NCI-H748 (cell line): ENCODE data around the gene ADAMTS15.
"Not testable (repeated sequence)": the region's sequence is repeated elsewhere in the genome, so short reads cannot be mapped to it uniquely, and the experiment has no call there.

ENCODE experiments used
- DNase-seq: peaks from one replicate; lab custom pipeline; 2025; ENCODE audit not compliant: unreplicated experiment; lab: John Stamatoyannopoulos, UW

Gene ADAMTS15

DNA sequence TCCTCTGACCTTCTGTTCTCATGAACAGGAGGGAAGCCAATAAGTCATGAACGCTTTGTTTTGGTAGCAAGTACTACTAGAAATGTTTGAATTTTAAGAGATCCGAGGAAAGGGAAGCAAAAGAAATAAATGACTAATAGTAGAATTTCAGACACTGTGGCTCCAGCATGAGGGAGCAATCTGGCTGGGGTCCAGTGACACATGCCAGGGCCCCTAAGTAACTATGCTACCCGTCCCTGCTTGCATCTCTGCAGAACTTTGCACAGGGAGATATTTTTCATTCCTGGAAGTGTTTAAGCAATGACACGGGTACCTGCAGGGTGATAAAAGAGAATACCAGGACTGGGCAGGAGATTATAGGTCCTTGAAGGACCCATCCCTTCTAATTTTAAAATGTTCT is 12.8 kb upstream of the ADAMTS15 start:
- DNase-seq, result no peak

DNA sequence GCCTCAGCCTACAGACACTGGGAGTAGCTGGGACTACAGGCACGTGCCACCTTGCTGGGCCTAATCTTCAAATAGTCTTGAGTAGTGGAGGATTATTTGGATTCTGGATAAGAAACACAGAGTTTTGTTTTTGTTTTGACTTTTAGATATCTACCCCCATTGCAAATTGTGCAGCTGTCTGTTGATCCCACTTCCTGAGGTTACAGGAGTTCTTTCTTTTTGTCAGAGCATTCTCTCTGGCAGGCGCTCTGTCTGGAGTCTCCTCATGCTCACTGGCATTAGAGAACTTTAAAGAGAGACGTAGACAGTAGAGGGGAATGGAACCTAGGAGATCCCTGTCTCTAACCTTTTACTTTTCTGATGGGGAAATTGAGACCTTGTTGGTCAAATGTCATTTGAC is 12.3 kb upstream of the ADAMTS15 start:
- no peak for DNase-seq

DNA sequence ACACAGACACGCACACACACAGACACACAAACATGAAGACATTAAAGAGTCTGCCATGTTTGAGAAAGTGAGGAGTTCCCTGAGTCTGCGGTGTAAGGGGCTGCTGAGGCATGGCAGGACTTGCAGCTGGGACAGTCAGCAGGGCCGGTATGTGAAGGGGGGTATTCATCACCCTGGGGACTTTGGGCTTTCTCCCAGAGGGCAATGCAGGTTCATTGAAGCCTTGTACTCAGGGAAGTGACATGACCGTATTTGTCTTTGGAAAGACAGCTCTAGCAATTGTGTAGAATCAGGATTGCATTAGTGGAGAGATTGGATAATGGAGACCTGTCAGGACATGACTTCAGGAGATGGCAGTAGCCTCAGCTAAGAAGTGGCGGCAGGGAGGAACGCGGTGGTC is 10.6 kb upstream of the ADAMTS15 start:
- no peak for DNase-seq

- not testable (repeated sequence) for DNase-seq
Measured at GRCh38 chr11:130438401-130439159, 9.9 kb upstream of the ADAMTS15 start.

GRCh38 chr11:130439160-130439519 is 9.3 kb upstream of the ADAMTS15 start:
- no peak for DNase-seq

- no peak for DNase-seq
Measured at GRCh38 chr11:130439876-130440275, 8.6 kb upstream of the ADAMTS15 start.

GRCh38 chr11:130441719-130442118 is 6.7 kb upstream of the ADAMTS15 start:
- no peak for DNase-seq

DNA sequence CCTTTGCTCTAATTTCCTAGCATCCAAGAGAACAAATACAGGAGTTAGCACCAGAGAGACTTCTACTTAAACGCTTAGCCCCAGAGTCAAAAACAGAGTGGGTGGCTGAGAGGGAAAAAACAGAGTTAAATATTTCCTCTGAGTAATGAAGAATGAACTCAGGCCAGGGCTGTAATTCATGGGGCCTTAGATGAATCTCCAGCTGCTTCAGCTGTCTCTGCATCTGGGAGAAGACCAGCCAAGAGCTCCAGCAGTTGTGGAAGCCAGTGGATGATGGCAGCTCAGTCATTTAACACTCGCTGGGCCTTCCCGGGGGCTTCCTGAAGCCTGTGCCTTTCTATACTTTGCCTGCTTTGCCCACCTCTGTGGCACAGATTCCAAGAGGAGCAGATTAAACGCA is 5.7 kb upstream of the ADAMTS15 start:
- DNase-seq, result no peak

DNA sequence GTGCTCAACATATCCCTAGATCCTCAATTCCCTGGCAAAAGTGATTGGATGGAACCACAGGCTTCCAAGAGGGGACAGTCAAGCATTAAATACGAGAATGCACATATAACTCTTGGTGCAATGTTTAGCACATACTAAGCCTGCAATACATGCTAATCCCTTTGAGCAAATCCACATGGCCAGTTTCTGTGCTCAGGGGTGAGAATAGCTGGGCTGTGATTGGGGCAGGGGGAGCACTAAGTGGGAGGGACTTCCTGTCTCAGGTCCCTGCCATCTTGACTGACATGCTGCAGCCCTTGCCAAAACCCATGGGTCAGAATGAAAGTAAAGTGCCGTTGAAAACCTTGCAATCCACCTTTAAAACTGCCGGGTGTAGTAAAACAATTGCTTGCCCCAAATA is 2.7 kb upstream of the ADAMTS15 start:
- no peak for DNase-seq

GRCh38 chr11:130448039-130448415 is 418 bp upstream of the ADAMTS15 start:
- DNase-seq, result no peak

DNA sequence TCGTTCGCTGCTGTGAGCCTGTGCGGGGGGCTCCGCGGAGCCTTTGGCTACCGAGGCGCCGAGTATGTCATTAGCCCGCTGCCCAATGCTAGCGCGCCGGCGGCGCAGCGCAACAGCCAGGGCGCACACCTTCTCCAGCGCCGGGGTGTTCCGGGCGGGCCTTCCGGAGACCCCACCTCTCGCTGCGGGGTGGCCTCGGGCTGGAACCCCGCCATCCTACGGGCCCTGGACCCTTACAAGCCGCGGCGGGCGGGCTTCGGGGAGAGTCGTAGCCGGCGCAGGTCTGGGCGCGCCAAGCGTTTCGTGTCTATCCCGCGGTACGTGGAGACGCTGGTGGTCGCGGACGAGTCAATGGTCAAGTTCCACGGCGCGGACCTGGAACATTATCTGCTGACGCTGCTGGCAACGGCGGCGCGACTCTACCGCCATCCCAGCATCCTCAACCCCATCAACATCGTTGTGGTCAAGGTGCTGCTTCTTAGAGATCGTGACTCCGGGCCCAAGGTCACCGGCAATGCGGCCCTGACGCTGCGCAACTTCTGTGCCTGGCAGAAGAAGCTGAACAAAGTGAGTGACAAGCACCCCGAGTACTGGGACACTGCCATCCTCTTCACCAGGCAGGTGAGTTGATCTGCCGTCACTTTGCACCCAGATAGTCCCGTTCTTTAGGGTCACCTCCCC is 1.0 kb downstream of the ADAMTS15 start:
- peak; percentile 50 for DNase-seq

- DNase-seq, result peak; percentile 2
Measured at GRCh38 chr11:130449996-130450769, 1.7 kb downstream of the ADAMTS15 start.

- DNase-seq, result no peak
Measured at GRCh38 chr11:130451231-130452019, 3.0 kb downstream of the ADAMTS15 start.

- DNase-seq, result no peak
Measured at GRCh38 chr11:130452176-130452575, 3.7 kb downstream of the ADAMTS15 start.

GRCh38 chr11:130452940-130453339 is 4.5 kb downstream of the ADAMTS15 start:
- DNase-seq, result no peak

- no peak for DNase-seq
Measured at GRCh38 chr11:130454491-130455252, 6.2 kb downstream of the ADAMTS15 start.

- DNase-seq, result no peak
Measured at GRCh38 chr11:130455483-130456127, 7.2 kb downstream of the ADAMTS15 start.

GRCh38 chr11:130456286-130456685 is 7.8 kb downstream of the ADAMTS15 start:
- DNase-seq, result no peak

DNA sequence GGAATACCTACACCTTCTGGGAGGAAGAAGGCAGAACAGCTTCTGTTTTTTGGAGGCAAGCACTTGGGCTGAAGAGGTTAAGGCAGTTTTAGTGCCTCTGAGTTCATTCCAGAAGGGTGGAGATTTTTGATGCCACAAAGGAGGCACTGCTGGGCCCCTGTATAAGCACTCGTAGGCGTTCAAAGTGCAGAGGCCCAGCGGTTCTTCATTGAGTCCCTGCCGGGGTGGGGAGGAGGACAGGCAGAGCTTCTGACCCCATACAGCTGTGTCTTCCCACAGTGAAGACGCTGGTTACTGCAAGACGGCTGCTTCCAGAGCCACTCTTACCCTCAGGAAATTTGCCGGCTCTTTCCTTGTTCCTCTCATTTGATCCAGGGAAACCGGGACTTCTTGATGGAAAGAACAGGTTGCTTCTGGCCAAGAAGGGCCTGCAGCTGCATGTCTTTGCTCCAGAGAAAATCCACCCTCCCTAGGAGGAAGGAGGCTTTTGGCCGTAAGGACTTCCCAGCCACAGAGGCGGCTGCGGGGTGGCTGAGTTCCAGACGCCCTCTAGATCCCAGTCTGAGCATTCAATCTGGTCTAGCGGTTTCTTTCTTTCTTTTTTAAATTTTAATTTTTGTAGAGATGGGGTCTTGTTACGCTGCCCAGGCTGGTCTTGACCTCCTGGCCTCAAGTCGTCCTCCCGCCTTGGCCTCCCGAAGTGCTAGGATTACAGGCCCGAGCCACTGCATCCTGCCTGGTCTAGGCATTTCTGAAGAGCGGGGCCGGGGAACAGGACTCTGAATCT is 9.4 kb downstream of the ADAMTS15 start:
- no peak for DNase-seq
